ENCODE measurements around the gene ZNF224.
"Not testable (repeated sequence)": the region's sequence is repeated elsewhere in the genome, so short reads cannot be mapped to it uniquely, and the experiment has no call there.

ZNF224 gene

GRCh38 chr19:44107751-44108150 lies 13.6 kb downstream of the ZNF224 start:
- TF ChIP-seq CTCF (IDR thresholded peaks at IDR 0.05; ENCODE audit: control insufficient read depth, insufficient read depth, low read depth, low read length, missing control alignments) = no peak
- no peak overlapping the region for H3K4me3 ChIP-seq (ENCODE audit: control insufficient read depth, low read depth, low read length)
- DNase-seq (ENCODE audit: low read depth) = no peak

- DNase-seq (ENCODE audit: low read depth) = no peak
- no peak for TF ChIP-seq CTCF (IDR thresholded peaks at IDR 0.05; ENCODE audit: control insufficient read depth, insufficient read depth, low read depth, low read length, missing control alignments)
- H3K4me3 ChIP-seq (ENCODE audit: control insufficient read depth, low read depth, low read length) = no peak overlapping the region
Observed at GRCh38 chr19:44109458-44109857, 15.3 kb downstream of the ZNF224 start.

GRCh38 chr19:44111910-44112463 lies 17.8 kb downstream of the ZNF224 start:
- DNase-seq (ENCODE audit: low read depth) = peak; percentile 64
- no peak for TF ChIP-seq CTCF (IDR thresholded peaks at IDR 0.05; ENCODE audit: control insufficient read depth, insufficient read depth, low read depth, low read length, missing control alignments)

GRCh38 chr19:44112802-44113137 lies 18.6 kb downstream of the ZNF224 start:
- no peak for DNase-seq (ENCODE audit: low read depth)
- no peak for TF ChIP-seq CTCF (IDR thresholded peaks at IDR 0.05; ENCODE audit: control insufficient read depth, insufficient read depth, low read depth, low read length, missing control alignments)
- H3K4me3 ChIP-seq (ENCODE audit: control insufficient read depth, low read depth, low read length) = peak overlapping the region; percentile 94

More at GRCh38 chr19:44111910-44112463, 17.8 kb downstream of the ZNF224 start:
- H3K4me3 ChIP-seq (ENCODE audit: control insufficient read depth, low read depth, low read length) = peak overlapping the region; percentile 94

GRCh38 chr19:44113138-44113783 lies 19.1 kb downstream of the ZNF224 start, which contains the start of gene ZNF225:
ZNF225 (plus strand) TSS chr19:44113399; CDS start chr19:44115828, 2,429 bp downstream.
- DNase-seq (ENCODE audit: low read depth) = peak; percentile 95
- H3K4me3 ChIP-seq (ENCODE audit: control insufficient read depth, low read depth, low read length) = peak within 1 kb of the TSS; percentile 94
- TF ChIP-seq CTCF (IDR thresholded peaks at IDR 0.05; ENCODE audit: control insufficient read depth, insufficient read depth, low read depth, low read length, missing control alignments) = no peak

- no peak for TF ChIP-seq CTCF (IDR thresholded peaks at IDR 0.05; ENCODE audit: control insufficient read depth, insufficient read depth, low read depth, low read length, missing control alignments)
- H3K4me3 ChIP-seq (ENCODE audit: control insufficient read depth, low read depth, low read length) = peak overlapping the region; percentile 94
- no peak for DNase-seq (ENCODE audit: low read depth)
Observed at GRCh38 chr19:44113784-44114390, 19.7 kb downstream of the ZNF224 start.

- DNase-seq (ENCODE audit: low read depth); H3K4me3 ChIP-seq (ENCODE audit: control insufficient read depth, low read depth, low read length): not testable (repeated sequence)
Observed at GRCh38 chr19:44121162-44121561, 27.0 kb downstream of the ZNF224 start.

Data from AG09309 (cell line).